DND-41 (cell line): ENCODE results near the gene THSD7B.
A peak's percentile ranks its signal among the peaks of the same experiment; 100 is the strongest.

Experiments
- ATAC-seq: fragments of 200-7000 bp; cut with Tn5 transposase; 3 replicates; pipeline ENCODE4 v1.9.1; 2021; ENCODE audit warnings: low read depth; ENCODE audit not compliant: insufficient read depth
- DNase-seq: peaks from one replicate; pipeline ENCODE4 v3.0.0-alpha.2; 2020
- H2AFZ ChIP-seq: 2 replicates; pipeline ENCODE4 v1.6.0; 2012; ENCODE audit warnings: low read depth, low read length
- H3K27ac ChIP-seq: 2 replicates; pipeline ENCODE4 v1.5.1; 2012; ENCODE audit warnings: low read length, inconsistent platforms
- H3K27me3 ChIP-seq: fragments of 200-600 bp; sonication (generic); 2 replicates; pipeline ENCODE4 v1.6.0; 2012; ENCODE audit warnings: low read length, mild to moderate bottlenecking, inconsistent platforms; ENCODE audit not compliant: insufficient read depth, poor library complexity
- H3K36me3 ChIP-seq: 2 replicates; pipeline ENCODE4 v1.5.1; 2012; ENCODE audit warnings: low read length, inconsistent platforms; ENCODE audit not compliant: insufficient read depth
- H3K4me1 ChIP-seq: 2 replicates; pipeline ENCODE4 v1.5.1; 2012; ENCODE audit warnings: mild to moderate bottlenecking, low read length; ENCODE audit not compliant: insufficient read depth
- H3K4me2 ChIP-seq: 2 replicates; pipeline ENCODE4 v1.6.0; 2012; ENCODE audit warnings: mild to moderate bottlenecking, moderate library complexity, low read length, inconsistent platforms; ENCODE audit not compliant: insufficient read depth
- H3K4me3 ChIP-seq, 2 experiments: fragments of 200-600 bp in 1 of 2; shearing (Covaris generic) in 1 of 2; 2 replicates each; pipeline ENCODE4 v1.5.1; 2012 to 2016; ENCODE audit warnings: inconsistent platforms in 2 of 2, low read length in 2 of 2, mild to moderate bottlenecking in 2 of 2, low read depth in 1 of 2, moderate library complexity in 1 of 2
- H3K79me2 ChIP-seq: 2 replicates; pipeline ENCODE4 v1.6.0; 2012; ENCODE audit warnings: low read length, inconsistent platforms; ENCODE audit not compliant: insufficient read depth
- H3K9ac ChIP-seq: 2 replicates; pipeline ENCODE4 v1.6.0; 2012; ENCODE audit warnings: low read depth, mild to moderate bottlenecking, inconsistent platforms, low read length, moderate library complexity
- H3K9me3 ChIP-seq: 2 replicates; pipeline ENCODE4 v1.5.1; 2012; ENCODE audit warnings: low read length, moderate library complexity, mild to moderate bottlenecking, inconsistent platforms; ENCODE audit not compliant: insufficient read depth, severe bottlenecking
- H4K20me1 ChIP-seq: 2 replicates; pipeline ENCODE4 v1.6.0; 2012; ENCODE audit warnings: low read length; ENCODE audit not compliant: insufficient read depth
- EZH2 ChIP-seq: IDR thresholded peaks from 3 replicates; pipeline ENCODE4 v1.6.1; 2012; ENCODE audit warnings: borderline replicate concordance, low read depth, mild to moderate bottlenecking, moderate library complexity, low read length, inconsistent platforms; ENCODE audit not compliant: severe bottlenecking
- TF ChIP-seq, protein P1 (sequence below): IDR thresholded peaks from 2 replicates; pipeline ENCODE4 v1.5.1; 2012; ENCODE audit warnings: borderline replicate concordance, low read length, moderate library complexity, mild to moderate bottlenecking; ENCODE audit not compliant: poor library complexity, severe bottlenecking; ENCODE audit errors: extremely low read depth

The THSD7B gene

DNA sequence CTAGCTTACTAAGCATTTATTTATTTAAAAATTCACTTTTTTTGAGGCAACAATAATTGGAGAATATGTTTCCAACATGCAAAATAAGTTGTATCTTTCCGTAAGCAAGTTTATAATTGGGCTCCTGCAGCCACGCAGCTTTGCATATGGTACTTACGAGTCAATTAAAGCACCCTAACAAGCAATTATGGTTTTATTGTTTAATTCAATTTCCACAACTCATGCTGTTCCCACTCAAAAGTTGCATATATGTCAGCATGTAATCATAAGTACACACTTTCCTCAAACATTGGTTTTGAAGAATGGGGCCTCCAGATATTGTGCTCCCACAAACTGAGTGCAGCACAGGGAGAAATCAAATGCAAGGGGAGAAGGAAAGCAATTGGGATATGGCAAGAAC, 613.8 kb downstream of the THSD7B start:
- H3K36me3 ChIP-seq: no peaks in the 10 kb centered on the region
- DNase-seq: no peak
- ATAC-seq: no peak
- H3K4me3 ChIP-seq: no peak overlapping the region
- H4K20me1 ChIP-seq: no peaks in the 10 kb centered on the region
- H3K9me3 ChIP-seq: peaks cover 18% of the 10 kb centered on the region
- H3K4me1 ChIP-seq: no peaks in the 10 kb centered on the region
- no peaks in the 10 kb centered on the region for H3K79me2 ChIP-seq
- TF ChIP-seq, protein P1, sequence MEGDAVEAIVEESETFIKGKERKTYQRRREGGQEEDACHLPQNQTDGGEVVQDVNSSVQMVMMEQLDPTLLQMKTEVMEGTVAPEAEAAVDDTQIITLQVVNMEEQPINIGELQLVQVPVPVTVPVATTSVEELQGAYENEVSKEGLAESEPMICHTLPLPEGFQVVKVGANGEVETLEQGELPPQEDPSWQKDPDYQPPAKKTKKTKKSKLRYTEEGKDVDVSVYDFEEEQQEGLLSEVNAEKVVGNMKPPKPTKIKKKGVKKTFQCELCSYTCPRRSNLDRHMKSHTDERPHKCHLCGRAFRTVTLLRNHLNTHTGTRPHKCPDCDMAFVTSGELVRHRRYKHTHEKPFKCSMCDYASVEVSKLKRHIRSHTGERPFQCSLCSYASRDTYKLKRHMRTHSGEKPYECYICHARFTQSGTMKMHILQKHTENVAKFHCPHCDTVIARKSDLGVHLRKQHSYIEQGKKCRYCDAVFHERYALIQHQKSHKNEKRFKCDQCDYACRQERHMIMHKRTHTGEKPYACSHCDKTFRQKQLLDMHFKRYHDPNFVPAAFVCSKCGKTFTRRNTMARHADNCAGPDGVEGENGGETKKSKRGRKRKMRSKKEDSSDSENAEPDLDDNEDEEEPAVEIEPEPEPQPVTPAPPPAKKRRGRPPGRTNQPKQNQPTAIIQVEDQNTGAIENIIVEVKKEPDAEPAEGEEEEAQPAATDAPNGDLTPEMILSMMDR: no peak
- no peak for TF ChIP-seq EZH2
- H2AFZ ChIP-seq: no peak overlapping the region
- no peaks in the 10 kb centered on the region for H3K27me3 ChIP-seq
- no peak overlapping the region for H3K27ac ChIP-seq
- H3K9ac ChIP-seq: no peak overlapping the region
- no peak overlapping the region for H3K4me2 ChIP-seq

- no peak overlapping the region for H3K27ac ChIP-seq
- peaks cover 19% of the 10 kb centered on the region for H3K9me3 ChIP-seq
- no peak overlapping the region for H3K9ac ChIP-seq
- H3K36me3 ChIP-seq: no peaks in the 10 kb centered on the region
- no peaks in the 10 kb centered on the region for H3K27me3 ChIP-seq
- no peak overlapping the region for H2AFZ ChIP-seq
- no peaks in the 10 kb centered on the region for H3K4me1 ChIP-seq
- no peaks in the 10 kb centered on the region for H3K79me2 ChIP-seq
- no peak for DNase-seq
- no peak overlapping the region for H3K4me2 ChIP-seq
- no peak for ATAC-seq
- no peak overlapping the region for H3K4me3 ChIP-seq
- no peak for TF ChIP-seq EZH2
- TF ChIP-seq, protein P1: no peak
- H4K20me1 ChIP-seq: no peaks in the 10 kb centered on the region
These were observed 615.3 kb downstream of the THSD7B start for GRCh38 chr2:137380610-137381009.

- Histone ChIP-seq H3K9ac (no peak overlapping the region), H3K27me3 (no peaks in the 10 kb centered on the region), H3K4me2 (no peak overlapping the region), H3K4me3 (no peak overlapping the region), H3K79me2 (no peaks in the 10 kb centered on the region), H3K9me3 (peaks cover 19% of the 10 kb centered on the region), H3K27ac (no peak overlapping the region), H3K4me1 (no peaks in the 10 kb centered on the region), H4K20me1 (no peaks in the 10 kb centered on the region), H3K36me3 (no peaks in the 10 kb centered on the region), H2AFZ (no peak overlapping the region)
- ATAC-seq (no peak), DNase-seq (no peak)
- TF ChIP-seq EZH2: no peak
- TF ChIP-seq, protein P1: no peak
These were observed 616.4 kb downstream of the THSD7B start for GRCh38 chr2:137381731-137382130.

DNA sequence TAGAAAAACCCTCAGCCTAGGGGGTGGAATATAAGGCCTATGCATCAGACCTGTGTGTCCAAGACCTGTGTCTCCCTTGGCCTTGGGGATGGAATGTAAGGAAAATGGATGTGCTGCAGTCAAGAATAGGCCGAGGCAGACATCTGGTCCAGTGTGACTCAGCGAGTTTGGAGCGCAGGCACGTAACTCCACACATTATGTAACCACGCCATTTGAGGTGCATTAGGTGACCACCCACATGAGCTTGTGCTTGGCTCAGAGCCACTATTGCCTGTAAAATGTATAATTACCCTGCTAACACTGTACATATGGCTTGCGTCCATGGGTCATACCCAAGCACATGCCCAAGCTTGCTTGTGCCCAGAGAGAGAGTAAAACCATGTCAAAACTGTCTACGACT, 618.0 kb downstream of the THSD7B start:
- ATAC-seq (no peak), DNase-seq (peak; percentile 47)
- Histone ChIP-seq H3K4me1 (no peaks in the 10 kb centered on the region), H2AFZ (no peak overlapping the region), H3K79me2 (no peaks in the 10 kb centered on the region), H4K20me1 (no peaks in the 10 kb centered on the region), H3K9me3 (peaks cover 19% of the 10 kb centered on the region), H3K27ac (no peak overlapping the region), H3K4me3 (no peak overlapping the region), H3K27me3 (no peaks in the 10 kb centered on the region), H3K36me3 (no peaks in the 10 kb centered on the region), H3K4me2 (no peak overlapping the region), H3K9ac (no peak overlapping the region)
- no peak for TF ChIP-seq EZH2
- TF ChIP-seq, protein P1: no peak
